AML-193 (cell line): Measurements from ENCODE around the gene KCNA5.

ENCODE experiments used
- DNase-seq, 2 experiments: peaks; one replicate each; lab custom pipeline; 2025; lab: John Stamatoyannopoulos, UW

KCNA5 gene

DNA sequence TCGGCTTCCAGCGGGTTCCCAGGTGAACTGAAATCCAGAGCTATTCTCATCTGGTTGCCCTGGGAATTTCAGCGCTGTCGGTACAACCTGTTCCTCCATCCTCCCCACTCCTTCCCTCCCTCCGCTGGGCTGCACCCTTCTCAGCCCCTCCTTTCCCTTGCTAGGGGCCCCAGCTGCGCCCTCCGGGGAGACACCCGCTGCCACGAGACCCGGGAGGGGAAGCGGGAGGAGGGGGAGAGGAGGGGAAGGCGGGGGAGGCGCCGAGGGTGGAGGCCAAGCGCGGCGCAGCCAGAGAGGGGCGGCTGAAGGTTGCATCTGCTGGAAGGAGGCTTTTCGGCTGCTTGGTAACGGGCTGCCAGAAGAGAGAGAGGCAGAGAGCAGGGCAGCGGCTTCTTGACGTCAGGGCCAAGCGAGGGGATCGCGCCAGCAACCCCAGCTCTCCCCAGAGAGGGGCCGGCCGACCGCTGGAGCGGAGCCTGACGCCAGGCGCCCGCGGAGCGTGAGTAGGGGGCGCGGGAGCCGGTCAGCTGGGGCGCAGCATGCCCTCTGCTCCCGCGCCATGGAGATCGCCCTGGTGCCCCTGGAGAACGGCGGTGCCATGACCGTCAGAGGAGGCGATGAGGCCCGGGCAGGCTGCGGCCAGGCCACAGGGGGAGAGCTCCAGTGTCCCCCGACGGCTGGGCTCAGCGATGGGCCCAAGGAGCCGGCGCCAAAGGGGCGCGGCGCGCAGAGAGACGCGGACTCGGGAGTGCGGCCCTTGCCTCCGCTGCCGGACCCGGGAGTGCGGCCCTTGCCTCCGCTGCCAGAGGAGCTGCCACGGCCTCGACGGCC lies at the start of gene KCNA5:
Gene KCNA5, plus strand, starts transcription at position 291 of the 831 bp plus-strand sequence. Its CDS starts 269 bp downstream, at position 560.
- DNase-seq, result no peak

DNA sequence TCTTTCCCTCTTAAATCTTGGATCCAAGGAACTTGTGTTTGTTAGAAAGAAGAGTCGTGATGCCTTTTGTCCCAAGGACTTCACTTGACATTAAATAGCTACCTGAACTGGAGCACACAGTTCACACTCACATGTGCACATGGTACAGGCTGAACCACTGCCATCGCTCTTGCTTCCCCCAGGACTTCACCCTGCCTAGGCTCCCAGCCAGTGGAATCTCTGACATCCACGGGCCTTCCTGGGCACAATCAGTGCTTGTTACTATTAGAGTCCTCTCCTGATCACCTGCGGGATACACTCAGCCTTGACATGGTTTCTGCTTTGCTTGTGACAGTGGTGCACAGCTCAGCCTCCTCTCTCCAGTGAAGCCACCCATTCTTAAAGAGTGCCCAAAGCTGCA lies 49.1 kb upstream of the KCNA5 start:
- no peak for DNase-seq

DNA sequence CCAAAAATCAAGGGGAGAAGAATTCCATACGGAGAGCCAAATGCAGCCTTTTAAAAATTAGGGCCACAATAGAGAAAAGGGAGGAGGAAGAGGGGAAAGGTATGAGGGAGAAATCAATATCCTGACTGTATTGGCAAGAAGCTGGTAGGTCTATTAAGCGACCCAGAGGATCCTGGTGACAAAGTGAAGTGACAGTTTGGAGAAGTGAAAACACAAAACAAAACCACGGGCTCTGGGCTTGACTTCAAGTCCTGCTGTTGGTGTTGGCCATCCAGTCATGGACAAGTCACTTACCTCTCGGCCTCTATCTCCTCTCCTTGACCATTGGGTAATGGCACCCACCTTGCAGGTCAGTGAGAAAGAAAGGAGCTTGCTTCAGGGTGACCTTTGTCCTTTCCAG lies 47.0 kb upstream of the KCNA5 start:
- DNase-seq, result no peak

DNA sequence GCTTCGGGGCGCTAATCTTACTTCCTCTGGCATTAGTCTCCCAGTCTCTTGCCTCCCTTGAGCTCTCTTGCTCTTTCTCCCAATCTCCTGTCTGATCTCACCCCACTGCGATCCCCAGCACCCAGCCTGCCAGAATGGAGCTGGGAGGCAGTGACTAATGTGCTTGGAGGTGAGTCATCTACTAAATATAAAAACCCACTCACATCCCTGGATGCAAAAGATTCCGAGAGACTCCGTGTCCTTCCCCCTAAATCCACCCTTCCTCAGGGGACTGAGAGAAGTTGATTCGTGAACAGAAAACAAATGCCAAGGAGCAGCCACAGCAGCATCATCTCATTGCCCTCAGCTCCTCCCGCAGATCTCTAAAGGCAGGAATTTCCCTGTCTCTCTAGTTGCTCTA lies 45.7 kb upstream of the KCNA5 start:
- no peak for DNase-seq

DNA sequence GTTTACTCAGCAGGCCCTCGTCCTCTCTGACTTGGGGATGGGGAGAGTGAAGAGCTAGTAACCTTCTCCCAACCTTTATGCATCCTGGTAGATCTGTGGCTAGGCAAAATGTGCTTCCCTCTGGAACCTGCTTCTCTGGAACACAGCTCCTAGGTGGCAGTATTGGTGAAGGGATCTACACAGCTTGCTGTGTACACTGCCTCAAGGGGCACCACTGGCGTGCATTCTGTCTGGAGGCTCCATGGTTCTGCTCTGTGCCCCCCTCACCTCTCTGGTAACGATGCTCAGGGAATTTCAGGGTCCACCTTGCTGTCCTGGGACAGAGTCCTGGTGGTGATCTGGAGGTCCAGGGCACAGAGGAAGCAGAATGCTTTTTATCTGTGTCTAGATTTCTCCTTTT lies 43.5 kb upstream of the KCNA5 start:
- DNase-seq, result no peak

DNA sequence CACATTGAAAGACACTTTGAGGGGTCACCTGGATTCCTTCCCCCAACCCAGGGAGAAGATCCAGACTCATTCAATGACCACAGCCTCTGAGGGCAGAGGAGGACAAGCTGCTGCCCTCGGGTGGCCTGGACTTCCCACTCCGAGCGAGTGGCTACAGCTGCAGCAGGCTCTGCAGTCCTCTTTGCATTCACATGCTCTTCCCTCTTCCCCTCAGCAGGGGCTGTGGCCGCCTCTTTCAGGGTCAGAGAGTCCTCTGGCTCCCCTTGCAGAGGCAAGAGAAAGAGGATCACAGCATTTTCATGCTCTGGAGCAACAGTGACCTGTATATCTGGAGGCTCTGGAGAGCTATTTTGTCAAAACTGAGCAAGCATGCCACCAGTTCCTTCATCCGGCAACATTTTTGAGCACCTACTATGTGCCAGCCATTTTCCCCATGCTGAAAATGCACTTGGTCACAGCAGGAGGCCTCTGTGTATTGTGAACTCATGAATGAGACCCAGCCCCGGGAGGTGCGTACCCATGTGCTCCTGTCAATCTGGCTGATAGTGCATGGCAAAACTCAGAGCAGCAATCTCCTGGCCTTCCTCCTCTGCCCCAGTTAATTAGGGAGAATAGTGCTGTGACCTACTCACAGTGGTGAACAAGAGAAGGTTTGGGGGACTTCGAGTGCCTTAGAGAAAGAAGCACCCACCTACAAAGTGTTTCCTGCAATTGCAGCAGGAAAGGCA lies 42.9 kb upstream of the KCNA5 start:
- no peak for DNase-seq

DNA sequence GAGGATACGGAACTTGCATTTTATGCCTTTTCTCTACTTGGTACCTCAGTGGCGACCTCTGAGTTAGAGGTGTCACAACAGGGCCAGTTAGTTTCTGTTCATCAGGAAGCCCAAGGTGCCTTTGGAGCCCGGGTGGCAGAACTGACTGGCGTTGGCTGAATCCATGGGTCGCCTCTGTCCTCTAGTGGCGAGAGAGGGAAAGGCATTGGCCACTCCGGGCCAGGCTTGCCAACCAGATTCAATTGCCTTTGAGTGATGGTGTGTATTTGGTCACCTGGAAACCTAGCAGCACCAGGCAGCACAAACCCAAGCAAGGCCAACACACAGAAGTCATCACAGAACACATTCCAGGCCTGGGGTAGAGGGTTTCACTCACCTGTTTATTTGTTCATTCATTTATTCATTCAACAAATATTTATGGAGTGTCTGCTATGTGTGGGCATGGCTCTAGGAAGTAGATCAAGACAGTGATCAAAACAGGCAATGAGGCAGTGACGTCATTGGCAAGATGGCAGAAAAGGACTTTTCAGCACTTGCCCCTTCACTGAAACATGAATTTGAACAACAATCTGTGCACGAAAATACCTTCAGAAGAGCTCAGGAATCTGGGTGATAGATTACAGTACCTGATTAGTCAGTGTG lies 40.5 kb upstream of the KCNA5 start:
- peak; percentile 23 to 36 for DNase-seq

DNA sequence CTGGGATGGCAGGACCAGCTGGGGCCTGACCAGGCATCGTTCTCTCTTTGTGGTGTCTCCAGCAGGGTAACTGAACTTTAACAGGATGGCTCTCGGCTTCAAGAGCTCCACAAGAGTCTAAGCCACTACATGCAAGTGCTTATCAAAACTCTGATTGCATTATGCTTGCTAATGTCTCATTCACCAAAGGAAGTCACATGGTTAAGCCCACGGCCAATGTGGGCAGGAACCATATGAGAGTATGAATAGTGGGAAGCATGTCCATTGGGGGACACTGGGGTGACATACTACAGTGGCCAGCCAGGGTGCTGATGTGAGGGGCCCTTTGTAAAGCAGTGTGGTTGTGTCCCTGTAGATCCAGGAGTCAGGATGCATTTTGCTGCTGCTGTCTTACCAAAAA lies 35.0 kb upstream of the KCNA5 start:
- no peak for DNase-seq

DNA sequence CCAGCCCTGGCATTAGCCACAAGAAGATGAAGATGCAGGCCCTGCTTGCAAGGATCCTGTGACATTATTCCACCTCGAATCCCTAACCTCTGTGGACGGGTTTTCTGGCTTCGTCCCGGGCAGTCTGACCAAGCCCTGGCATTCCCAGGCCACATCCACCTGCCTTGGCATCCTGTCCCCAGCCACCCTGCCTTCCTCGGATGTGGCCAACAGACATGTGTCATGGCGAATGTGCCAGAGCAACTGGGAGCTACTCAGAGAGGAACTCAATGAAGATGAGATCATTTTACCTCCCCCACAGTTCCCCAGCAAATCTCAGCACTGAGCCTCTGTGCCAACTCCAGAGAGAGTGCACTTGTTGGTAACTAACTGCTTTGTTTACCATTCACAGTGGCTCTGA lies 33.5 kb upstream of the KCNA5 start:
- DNase-seq, result no peak

DNA sequence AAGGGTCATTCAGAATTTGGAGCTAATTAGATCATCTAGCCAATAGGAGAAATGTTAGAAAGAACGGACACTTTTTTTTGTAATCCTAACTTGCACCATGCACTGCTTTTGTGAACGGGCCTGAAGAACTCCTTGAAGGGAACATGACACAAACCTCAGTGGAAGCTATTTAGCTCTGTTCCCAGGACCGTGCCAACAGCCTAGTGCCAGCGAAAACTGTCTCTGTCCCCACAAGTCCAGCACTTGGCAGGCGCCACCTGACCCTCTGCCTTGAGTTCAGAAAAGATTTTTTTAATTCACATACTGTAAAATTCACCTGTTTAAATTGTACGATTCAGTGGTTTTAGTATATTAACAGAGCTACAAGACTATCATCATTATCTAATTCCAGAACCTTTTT lies 31.3 kb upstream of the KCNA5 start:
- DNase-seq, result no peak

DNA sequence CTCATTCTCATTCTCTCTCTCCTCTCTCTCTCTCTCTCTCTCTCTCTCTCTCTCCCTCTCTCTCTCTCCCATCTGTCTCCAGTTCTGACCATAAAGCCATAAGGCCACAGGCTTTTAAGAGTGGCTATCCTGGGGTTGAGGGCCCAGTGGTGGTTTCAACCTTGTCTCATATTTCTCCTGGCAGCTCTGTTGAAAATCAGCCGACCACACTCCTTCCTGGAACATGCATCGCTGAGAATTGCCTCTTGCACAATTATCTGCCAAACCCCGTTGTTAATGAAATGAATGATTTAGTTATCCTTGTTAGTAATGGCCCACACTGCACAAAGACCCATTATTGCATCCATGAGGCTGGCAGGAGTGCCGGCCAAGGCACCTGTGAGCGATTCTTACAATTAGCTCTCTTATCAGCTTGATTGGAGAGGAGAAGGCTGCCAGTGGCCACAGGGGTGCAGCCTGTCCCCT lies 30.4 kb upstream of the KCNA5 start:
- DNase-seq, result no peak

DNA sequence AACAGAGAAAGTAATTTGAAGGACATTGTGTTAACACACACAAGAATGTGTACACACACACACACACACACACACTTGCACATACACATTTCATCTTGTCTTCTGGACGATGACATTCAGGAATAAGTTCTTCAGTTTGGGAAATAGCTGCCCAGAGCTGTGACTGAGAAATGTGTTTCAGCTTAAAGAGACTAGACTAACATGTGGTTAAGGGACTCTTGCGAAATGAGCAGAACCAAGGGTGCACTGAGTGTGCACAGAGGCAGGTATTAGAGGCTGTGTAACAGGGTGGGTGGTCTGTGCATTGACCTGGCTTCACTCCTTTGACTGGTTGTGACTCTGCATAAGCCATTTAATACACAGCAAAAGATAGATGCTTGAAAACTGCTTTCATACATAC lies 29.4 kb upstream of the KCNA5 start:
- DNase-seq, result peak in 1 of 2 experiments; percentile 0

DNA sequence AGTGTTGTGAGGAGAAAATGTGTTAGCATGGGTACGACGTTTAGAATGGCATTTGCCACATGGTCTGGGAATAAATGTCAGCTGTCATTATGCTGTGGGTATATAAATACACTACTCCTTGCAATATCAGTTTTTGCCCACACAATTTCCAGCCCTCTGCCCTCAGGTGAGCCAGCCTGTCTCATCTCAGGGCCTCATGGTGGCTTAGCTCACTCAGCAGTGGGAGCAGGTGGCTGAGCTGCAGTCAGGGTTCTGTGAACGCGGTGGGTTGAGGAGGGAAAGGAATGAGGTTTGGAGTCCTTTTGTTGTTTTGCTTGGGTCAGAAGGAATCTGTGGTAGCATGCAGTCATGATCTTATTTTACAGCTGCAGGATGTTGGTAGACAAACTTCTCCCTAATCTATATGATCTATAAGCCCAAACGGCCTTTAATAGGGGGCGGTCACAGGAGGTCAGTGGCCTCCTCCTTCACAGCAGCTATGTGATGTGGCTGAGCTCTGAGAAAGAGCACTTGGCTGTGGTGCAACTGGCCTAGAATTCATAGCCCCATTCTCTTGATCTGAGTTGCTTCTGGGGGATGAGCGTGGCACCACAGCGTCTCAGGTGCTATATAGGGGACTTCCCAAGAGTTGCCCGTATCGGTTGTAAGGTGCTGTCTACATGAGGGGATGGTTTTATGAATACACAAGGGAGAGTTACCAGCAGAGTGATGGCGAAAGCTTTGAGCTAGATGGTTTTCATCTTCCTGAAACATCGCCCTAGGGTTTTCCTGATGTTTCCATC lies 27.8 kb upstream of the KCNA5 start:
- DNase-seq, result no peak

DNA sequence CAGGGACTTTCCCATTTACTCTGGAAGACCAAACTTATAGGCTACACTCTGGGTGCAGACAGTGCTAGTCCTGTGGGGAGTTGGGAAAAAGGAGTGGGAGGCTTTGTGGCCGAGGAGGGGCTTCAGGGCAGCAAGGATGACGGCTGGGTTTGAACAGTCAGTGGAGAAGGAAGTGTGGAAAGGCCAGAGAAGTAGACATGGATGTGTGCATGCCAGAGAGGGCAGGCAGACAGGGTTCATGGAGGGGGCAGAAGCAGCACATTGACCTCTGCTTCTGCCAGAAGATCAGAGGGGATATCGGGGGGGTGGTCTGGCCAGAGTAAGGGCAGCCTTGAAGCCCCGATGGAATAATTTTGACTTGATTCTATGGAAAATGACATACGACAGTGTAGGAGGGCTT lies 27.2 kb upstream of the KCNA5 start:
- no peak for DNase-seq

DNA sequence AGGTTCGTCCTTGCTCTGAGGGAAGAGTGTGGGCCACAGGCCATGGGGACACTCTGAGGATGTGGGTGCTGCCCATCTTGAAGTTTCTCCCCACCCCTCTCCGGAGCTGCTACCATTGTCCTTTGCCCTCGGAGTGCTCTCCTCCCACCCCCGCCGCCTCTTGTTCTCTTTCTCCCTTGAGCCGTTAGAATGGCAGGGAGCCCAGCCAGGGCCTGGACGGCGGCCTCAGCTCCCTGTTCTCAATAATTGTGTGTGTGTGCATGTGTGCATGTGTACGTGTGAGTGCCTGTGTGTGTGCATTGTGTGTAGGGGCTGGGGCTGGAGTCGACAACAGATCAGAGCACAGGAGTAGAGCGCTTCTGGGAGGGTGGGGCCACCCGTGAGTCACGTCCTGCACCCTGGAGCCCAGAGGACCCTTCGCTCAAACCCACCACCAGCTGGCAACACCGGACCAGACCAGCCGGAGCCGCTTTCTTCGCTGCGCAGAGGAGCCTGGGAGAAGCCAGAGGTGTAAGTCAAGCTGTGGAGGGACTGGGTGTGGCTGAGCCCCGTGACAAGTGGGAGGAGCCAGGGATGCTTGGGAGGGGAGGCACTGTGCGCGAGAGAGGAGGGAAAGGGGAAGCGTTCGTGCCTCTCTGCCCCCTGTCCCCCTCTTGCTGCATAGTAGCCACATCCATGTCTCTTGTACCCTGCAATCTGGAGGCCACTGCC lies 25.9 kb upstream of the KCNA5 start:
- DNase-seq, result no peak

DNA sequence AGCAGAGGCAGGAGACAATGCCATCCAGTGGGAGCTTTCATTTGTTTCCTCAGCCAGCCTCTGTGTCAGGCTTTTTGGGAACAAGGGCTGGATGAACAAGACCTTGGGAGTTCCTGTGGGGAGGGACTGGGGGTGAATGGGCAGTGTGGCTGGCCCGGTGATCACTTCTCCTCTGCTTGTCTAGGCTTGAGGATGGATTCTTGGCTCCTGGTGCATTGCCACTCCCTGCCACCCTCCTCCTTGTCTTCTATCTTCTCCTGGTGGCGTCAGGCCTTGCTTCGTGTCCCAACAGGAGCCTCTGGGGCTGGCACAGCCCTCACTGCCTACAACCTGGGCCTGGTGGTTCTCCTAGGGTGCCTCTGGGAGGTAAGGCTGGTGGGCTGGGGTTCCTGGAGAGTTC lies 25.0 kb upstream of the KCNA5 start:
- DNase-seq, result no peak

DNA sequence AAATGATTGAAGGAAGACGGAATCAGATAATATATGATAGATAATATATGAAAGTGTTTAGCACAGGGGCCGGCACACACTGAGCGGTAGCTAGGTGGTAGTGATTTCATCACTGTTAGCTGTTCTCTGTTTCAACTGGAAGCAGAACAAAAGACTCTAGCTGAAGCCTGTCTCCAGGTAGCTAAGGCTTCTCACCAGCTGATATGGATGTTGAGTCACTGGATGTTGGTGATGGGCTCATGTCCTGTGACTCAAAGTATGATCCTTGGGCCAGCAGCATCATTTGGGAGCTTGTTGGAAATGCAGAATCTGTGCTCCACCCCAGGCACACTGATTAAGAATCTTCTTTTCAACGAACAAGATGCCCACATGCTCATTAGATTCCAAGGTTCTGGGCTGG lies 21.7 kb upstream of the KCNA5 start:
- DNase-seq, result no peak

DNA sequence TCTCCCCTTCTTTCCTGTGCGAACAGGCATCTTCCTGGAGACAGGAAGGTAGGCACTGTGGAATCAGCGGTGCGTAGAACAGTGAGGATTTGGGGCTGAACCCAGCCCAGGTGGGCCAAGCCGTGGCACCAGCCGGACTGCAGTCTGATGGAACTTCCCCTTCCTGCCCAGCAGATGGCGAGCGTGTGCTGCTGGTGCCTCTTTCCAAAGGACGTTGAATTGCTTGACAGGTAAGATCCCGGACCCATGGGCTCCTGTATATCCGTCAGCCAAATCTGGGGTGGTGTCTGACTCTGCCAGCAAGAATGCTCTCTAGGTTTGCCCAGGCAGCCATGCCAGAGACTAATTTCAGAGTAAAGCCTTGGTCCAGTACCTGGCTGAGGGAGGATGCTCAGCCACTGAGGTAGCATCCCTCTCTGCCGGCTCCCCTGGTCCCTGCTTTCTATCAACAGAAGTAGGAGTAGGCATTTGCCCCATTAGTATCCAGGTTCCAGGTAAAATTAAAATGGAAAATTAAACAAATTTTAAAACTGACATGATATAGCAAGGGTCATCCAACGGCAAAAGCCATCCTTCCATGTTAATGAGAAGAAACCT lies 21.1 kb upstream of the KCNA5 start:
- DNase-seq, result peak; percentile 0 to 20

DNA sequence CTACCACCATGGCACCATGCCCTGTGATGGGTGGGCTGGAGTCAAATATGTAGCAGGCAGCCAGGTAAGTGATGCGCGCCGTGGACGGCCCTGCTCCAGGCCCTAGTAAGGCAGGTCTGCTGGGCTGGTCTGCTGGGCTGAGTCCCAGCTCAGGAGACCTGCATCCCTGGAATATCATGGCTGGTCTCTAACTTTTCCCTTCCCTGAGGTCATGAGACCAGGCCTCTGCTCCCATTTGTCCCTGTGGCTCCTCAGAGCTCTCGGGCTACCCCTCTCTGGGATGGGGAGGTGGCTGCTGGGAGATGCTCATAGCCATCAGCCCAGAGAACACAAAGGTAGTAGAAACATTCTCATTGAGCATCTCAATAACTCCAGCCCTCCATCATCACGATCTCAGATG lies 19.8 kb upstream of the KCNA5 start:
- no peak for DNase-seq

DNA sequence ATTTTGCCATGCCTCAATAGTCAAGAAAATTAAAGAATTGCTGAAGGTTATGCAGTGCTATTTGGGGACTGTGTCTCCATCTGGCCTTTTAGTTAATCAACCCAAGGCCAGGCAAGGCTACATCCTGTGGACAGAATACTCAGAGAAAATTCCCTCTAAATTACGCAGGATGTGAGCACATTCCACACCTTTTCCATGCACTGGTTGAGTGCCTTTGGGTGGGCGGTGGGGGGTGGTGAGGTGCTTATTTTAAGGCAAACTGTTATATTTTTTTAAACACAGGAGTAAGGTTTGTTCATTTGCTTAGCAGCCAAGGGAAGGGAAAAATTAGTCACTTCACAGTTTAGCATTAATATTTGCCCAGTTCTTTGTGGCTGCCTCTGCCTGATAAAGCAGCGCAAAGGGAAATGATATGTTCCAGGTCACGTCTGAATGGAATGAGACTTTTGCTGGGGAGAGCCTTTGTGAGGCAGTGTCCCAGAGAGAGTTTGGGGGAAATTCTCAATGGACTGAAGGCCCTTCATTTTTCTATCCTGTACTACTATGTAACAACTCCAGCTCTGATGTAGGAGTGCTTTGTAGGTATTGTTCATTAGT lies 17.2 kb upstream of the KCNA5 start:
- DNase-seq, result no peak
